Gastrocnemius medialis (tissue), 4 donors: Measurements from ENCODE around the gene MNAT1.

ENCODE experiments used
- CTCF ChIP-seq, 5 experiments: fragments of 450-650 bp in 3 of 5; fragments of 200-600 bp in 2 of 5; sonication (generic) in 2 of 5; IDR thresholded peaks in 4 of 5; conservative IDR thresholded peaks in 1 of 5; 1 replicate in 4 of 5; 2 replicates in 1 of 5; pipeline ENCODE4 v1.5.1; 2016 to 2019; ENCODE audit warnings: antibody characterized with exemption in 5 of 5, mild to moderate bottlenecking in 3 of 5, moderate library complexity in 3 of 5
- POLR2A ChIP-seq, 2 donors: fragments of 450-650 bp; IDR thresholded peaks; one replicate each; pipeline ENCODE4 v1.6.1; 2017; ENCODE audit warnings: antibody characterized with exemption in 2 of 2, mild to moderate bottlenecking in 2 of 2, moderate library complexity in 2 of 2

- TF ChIP-seq POLR2A (IDR thresholded peaks at IDR 0.05) = no peak
- TF ChIP-seq CTCF (IDR thresholded peaks at IDR 0.05 in 4 of 5, conservative IDR thresholded peaks at IDR 0.05 in 1 of 5) = no peak
These were observed 230.3 kb downstream of the MNAT1 start for GRCh38 chr14:60964904-60965303.
